Right renal cortex interstitium (tissue), 3 donors: ENCODE results near the gene RASSF3. TPM values are rescaled to one million over a fixed set of nuclear protein-coding genes. Genes with fewer than 3 reads are reported as not detected.
"Not testable (repeated sequence)": the region's sequence is repeated elsewhere in the genome, so short reads cannot be mapped to it uniquely, and the experiment has no call there.

ENCODE experiments used
- DNase-seq, 3 donors: peaks; one replicate each; pipeline ENCODE4 v3.0.0-alpha.2; 2013; ENCODE audit warnings: low read depth in 3 of 3, low spot score in 2 of 3
- polyA plus RNA-seq, 3 donors: library from polyadenylated mRNA; unstranded; fragments of 120-200 nt; gene quantifications; one replicate each; pipeline ENCODE4 v1.2.1, GENCODE V29; 2013; ENCODE audit not compliant: insufficient read length in 3 of 3

RASSF3 gene
- 10 to 100 TPM; 20.4 to 22.7 (median 21.7) TPM for polyA plus RNA-seq

DNA sequence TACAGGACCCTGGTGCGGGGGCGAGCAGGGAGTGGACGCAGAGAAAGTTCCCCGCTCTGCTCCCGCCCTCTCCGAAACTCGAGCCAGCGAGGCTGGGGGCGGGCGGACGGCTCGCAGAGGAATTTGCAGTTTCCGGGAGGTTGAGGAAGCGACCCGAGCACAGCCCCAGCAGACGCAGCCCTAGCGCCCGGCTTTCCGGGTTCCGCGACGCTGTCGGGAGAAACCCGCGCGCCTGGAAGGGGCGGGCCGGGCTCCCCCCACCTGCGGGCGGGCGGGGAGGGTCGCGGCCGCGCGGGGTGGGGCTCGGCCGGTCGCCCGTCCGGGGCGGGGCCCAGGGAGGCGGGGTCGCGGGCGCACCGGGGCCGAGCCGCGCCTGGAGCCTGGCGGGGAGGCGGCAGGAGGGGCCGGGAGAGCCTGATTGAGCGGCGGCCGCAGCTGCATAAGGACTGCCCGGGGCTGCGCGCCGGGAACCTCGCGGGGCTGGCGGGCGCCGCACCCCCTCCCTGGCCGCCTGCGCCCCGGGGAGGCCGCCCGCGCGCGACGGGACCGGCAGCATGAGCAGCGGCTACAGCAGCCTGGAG is at the start of gene RASSF3:
TSS of gene RASSF3 (plus strand) at position 417 of the 581 bp plus-strand sequence. CDS start at position 555, 138 bp downstream.
- DNase-seq = peak in 2 of 3 donors; percentile 42 to 50

- DNase-seq = no peak
Measured at GRCh38 chr12:64561302-64562136, 48.8 kb upstream of the RASSF3 start.

DNA sequence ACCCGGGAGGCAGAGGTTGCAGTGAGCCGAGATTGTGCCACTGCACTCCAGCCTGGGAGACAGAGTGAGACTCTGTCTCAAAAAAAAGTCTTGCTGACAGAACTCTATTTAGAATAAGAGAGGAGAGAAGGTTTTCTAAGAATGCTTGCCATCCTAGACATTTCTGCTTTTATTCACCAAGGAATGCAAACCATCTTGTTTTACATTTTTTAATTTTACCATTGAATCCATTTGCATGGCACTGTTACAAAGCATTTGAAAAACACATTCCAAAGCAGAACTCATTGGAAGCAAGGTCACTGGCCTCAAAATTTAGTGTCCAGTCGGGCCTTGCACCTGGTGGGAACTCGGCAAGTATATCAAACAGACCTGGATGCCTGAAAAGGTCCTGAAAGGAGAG is 44.2 kb upstream of the RASSF3 start:
- no peak for DNase-seq

DNA sequence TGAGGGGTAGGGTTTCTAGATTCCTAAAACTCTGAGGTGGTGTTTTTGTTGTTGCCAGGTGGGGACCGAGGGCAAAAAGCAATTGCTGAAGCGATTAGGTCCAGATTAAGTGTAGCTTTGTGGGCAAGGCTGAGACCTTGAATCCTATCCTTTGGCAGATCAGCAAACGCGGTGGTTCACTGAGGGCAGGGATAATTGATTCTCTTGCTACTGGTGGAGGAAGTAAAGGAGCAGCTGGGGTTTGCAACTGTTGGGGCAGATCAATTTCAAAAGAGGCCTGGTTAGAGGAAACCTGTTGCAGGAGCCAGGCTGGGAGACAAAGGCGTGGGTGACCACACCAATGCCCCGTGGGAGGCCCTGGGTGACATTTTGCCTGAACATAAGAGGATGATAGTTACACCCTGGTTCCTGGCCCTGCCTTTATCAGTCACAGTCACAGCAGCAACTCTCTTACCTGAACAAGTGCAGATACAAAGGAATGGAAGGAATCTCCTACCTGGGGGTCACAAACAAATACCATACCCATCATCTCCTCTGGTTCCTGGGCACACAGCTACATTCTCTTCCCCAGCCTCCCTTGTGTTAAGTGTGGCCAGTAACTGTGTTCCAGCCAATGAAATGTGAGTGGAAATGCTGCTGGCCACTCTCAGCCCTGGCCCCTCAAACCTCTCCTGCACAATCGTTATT is 43.3 kb upstream of the RASSF3 start:
- no peak for DNase-seq

DNA sequence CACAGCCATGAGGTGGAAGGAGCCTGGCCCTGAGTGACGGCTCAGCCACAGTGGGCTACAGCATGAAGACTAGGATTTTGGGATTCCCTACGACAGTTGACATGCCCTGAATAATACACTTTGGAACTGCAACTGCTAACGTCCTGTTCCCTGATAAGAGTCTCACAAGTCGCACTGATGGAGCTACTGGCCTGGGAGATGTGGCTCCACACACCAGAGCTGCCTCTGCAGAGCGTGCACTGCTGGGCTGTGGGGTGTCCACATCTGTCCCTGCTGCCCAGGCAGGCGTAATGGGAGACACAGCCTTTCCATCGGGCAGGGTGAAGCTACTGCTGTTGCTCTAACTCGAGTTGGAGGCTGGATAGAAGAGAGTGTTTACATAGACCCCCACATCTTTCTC is 42.7 kb upstream of the RASSF3 start:
- DNase-seq = no peak

- no peak for DNase-seq
Measured at GRCh38 chr12:64568298-64568697, 42.0 kb upstream of the RASSF3 start.

- no peak for DNase-seq
Measured at GRCh38 chr12:64569923-64570691, 40.2 kb upstream of the RASSF3 start.

- DNase-seq = no peak
Measured at GRCh38 chr12:64571411-64571810, 38.9 kb upstream of the RASSF3 start.

- DNase-seq = no peak
Measured at GRCh38 chr12:64572241-64572640, 38.1 kb upstream of the RASSF3 start.

GRCh38 chr12:64574837-64575236 is 35.5 kb upstream of the RASSF3 start:
- DNase-seq = no peak

DNA sequence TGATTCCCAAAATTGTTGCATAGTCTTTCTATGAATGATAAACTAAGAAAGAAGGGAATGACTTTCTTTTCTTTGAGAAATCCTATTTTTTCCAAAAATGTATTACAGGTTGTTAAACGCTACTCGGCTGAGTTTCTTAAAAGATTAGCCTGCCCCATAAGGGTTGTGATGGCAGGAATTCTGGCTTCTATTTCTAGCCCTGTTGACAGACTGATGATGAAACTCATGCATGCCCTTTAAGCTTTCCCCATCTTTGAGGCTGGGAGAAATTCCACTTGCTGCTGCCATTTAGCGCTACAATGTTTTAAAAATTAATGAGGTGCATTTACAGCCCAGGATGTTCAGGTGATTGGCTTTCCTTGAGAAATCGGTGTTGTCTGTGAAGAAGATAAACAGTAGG is 33.2 kb upstream of the RASSF3 start:
- no peak for DNase-seq

DNA sequence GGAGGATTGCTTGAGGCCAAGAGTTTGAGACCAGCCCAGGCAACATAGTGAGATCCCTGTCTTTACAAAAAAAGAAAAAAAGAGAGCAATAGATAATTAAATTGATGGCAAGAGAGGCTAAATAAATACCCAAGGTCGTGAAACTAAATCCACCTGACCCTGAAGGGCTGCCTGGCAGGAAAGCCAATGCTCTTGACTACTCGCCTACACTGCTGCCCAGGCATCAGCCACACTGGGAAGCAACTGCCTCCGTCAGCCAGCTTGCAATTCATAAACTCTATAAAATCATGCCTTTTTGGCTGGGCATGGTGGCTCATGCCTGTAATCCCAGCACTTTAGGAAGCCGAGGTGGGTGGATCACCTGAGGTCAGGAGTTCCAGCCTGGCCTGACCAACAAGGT is 31.7 kb upstream of the RASSF3 start:
- no peak for DNase-seq

GRCh38 chr12:64580681-64581080 is 29.6 kb upstream of the RASSF3 start:
- DNase-seq = no peak

- DNase-seq = no peak
Measured at GRCh38 chr12:64582114-64582513, 28.2 kb upstream of the RASSF3 start.

GRCh38 chr12:64582862-64583261 is 27.4 kb upstream of the RASSF3 start:
- DNase-seq = no peak

- DNase-seq = not testable (repeated sequence)
Measured at GRCh38 chr12:64583395-64583770, 26.9 kb upstream of the RASSF3 start.

DNA sequence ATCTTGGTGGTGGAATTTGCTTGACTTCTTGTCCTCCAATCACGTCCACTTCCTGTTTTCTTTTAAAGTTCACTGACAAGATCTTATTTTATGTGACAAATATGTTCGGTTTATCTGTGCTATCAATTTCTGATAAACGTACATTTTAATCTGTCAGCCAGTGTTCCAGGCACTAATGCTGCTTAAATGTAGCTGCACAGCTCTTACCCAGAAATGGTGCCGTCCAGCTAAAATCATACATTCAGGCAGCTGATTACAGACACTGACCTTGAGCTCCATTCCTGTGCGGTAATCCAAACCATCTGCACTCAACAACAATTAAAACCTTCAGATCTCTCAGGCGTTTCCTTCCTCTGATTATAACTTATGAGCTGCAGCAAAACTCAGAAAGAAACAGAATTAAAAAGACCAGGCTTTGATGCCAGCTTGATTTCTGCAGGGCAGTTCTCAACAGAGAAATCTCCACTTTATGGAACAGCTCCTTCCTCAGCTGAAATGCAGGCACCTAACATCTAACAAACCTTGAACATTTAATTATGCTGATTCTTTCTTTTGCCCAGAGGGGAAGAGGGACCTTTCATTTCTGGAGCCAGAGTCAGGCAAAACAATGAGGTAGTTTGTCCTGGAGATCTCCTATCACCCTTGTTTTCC is 26.4 kb upstream of the RASSF3 start:
- peak in 1 of 3 donors; percentile 41 for DNase-seq

- DNase-seq = no peak
Measured at GRCh38 chr12:64585104-64585503, 25.2 kb upstream of the RASSF3 start.

- DNase-seq = no peak
Measured at GRCh38 chr12:64587447-64587846, 22.8 kb upstream of the RASSF3 start.

DNA sequence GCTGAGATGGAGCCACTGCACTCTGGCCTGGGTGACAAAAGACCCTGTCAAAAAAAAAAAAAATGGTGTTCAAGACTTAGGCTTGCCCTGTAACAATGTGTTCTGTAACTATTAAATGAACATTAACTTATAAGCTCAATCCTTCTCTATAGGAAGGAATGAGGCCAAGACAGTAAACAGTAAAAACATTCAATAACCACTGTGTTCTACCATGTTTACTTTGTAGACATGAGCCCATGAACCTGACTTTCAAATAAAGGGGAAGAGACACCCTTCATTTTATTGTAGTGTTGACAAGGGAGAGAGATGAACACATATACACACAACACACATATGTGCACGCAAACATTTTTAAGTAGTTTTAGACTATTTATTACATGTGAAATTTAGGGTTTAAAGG is 20.1 kb upstream of the RASSF3 start:
- no peak for DNase-seq
